ENCODE data around the gene DCUN1D4. TPM values are rescaled to one million over a fixed set of nuclear protein-coding genes. Genes with fewer than 3 reads are reported as not detected.
"Not testable (repeated sequence)": the region's sequence is repeated elsewhere in the genome, so short reads cannot be mapped to it uniquely, and the experiment has no call there.

DCUN1D4 gene
- total RNA-seq, 2 experiments from 2014 or later: 24.4 to 30.4 TPM

DNA sequence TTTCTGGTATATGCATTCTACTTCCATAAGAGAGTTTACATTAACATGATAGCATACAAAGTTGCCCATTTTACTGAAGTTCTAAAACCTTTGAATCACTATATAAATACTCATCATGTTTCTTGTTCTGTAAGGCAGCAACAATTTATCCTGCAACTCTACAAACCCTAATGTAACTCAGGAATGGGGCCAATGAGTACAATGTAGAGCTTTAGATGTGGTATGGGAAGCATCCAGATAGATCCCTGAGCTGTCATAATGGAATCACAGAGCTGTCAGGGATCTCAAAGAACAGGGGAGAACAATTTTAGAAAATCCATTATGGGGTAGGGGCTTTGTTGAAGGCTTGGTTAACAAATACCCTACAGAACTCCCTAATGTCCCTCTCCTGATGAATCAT lies 88.5 kb downstream of the DCUN1D4 start:
- ChIA-PET POLR2A (no interaction called here), CTCF (ENCODE audit: unreplicated experiment) (no interaction called here)
- Histone ChIP-seq H3K27ac (ENCODE audit: low read depth, low read length, poor library complexity, severe bottlenecking) (no peak overlapping the region), H3K4me3 (ENCODE audit: low read depth, low read length, poor library complexity, severe bottlenecking) (no peak overlapping the region), H2AFZ (ENCODE audit: low read length) (no peak overlapping the region), H3K4me2 (ENCODE audit: low read length) (no peak overlapping the region), H4K20me1 (ENCODE audit: insufficient read depth, low read length) (no peaks in the 10 kb centered on the region), H3K9me2 (ENCODE audit: insufficient read depth, low read length) (no peaks in the 10 kb centered on the region), H3K79me2 (ENCODE audit: insufficient read depth, low read depth, low read length) (no peaks in the 10 kb centered on the region), H3K4me1 (ENCODE audit: insufficient read depth, low read length, poor library complexity, severe bottlenecking) (no peaks in the 10 kb centered on the region), H3K36me3 (ENCODE audit: insufficient read depth, low read length) (no peaks in the 10 kb centered on the region), H3K9me3 (ENCODE audit: low read length) (no peaks in the 10 kb centered on the region)
- intact Hi-C loops (cut with micrococcal nuclease; ENCODE audit: unreplicated experiment): no loop called here
- TF ChIP-seq EZH2phosphoT487 (IDR thresholded peaks at IDR 0.05; ENCODE audit: borderline replicate concordance, low read depth, low read length): no peak
- TF ChIP-seq, protein P1, sequence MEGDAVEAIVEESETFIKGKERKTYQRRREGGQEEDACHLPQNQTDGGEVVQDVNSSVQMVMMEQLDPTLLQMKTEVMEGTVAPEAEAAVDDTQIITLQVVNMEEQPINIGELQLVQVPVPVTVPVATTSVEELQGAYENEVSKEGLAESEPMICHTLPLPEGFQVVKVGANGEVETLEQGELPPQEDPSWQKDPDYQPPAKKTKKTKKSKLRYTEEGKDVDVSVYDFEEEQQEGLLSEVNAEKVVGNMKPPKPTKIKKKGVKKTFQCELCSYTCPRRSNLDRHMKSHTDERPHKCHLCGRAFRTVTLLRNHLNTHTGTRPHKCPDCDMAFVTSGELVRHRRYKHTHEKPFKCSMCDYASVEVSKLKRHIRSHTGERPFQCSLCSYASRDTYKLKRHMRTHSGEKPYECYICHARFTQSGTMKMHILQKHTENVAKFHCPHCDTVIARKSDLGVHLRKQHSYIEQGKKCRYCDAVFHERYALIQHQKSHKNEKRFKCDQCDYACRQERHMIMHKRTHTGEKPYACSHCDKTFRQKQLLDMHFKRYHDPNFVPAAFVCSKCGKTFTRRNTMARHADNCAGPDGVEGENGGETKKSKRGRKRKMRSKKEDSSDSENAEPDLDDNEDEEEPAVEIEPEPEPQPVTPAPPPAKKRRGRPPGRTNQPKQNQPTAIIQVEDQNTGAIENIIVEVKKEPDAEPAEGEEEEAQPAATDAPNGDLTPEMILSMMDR (conservative IDR thresholded peaks at IDR 0.05; ENCODE audit: low read length): no peak
- DNase-seq (ENCODE audit: low spot score): no peak
- no TSS peak for BruUV-seq (replicated peaks)

DNA sequence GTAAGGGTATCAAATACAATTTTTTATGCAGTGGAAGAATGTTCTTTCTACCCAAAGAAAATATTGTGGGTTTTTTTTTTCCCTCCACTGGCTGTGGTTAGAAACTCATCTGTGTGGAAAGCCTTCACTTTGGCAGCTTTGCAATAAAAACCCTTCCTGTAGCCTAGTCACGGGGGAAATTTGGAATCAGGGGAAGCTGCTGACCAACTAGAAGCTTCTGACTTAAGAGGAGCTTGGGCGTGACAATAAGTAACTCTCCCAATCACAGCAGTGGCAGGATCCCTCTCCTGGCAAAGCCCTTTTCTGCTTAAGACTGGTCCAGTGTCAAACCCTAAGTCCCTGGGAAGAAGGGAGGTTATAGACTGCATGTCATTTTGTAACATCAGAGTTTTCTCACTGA lies 89.3 kb downstream of the DCUN1D4 start:
- no peak overlapping the region for H3K4me3 ChIP-seq (ENCODE audit: low read depth, low read length, poor library complexity, severe bottlenecking)
- BruUV-seq (replicated peaks): no TSS peak
- H3K4me2 ChIP-seq (ENCODE audit: low read length): no peak overlapping the region
- H3K4me1 ChIP-seq (ENCODE audit: insufficient read depth, low read length, poor library complexity, severe bottlenecking): no peaks in the 10 kb centered on the region
- H4K20me1 ChIP-seq (ENCODE audit: insufficient read depth, low read length): no peaks in the 10 kb centered on the region
- DNase-seq (ENCODE audit: low spot score): no peak
- ChIA-PET CTCF (ENCODE audit: unreplicated experiment) (no interaction called here), POLR2A (no interaction called here)
- H3K36me3 ChIP-seq (ENCODE audit: insufficient read depth, low read length): no peaks in the 10 kb centered on the region
- no peaks in the 10 kb centered on the region for H3K9me2 ChIP-seq (ENCODE audit: insufficient read depth, low read length)
- intact Hi-C loops (cut with micrococcal nuclease; ENCODE audit: unreplicated experiment): no loop called here
- H2AFZ ChIP-seq (ENCODE audit: low read length): no peak overlapping the region
- TF ChIP-seq, protein P1 (conservative IDR thresholded peaks at IDR 0.05; ENCODE audit: low read length): no peak
- TF ChIP-seq EZH2phosphoT487 (IDR thresholded peaks at IDR 0.05; ENCODE audit: borderline replicate concordance, low read depth, low read length): no peak
- H3K9me3 ChIP-seq (ENCODE audit: low read length): no peaks in the 10 kb centered on the region
- no peak overlapping the region for H3K27ac ChIP-seq (ENCODE audit: low read depth, low read length, poor library complexity, severe bottlenecking)
- H3K79me2 ChIP-seq (ENCODE audit: insufficient read depth, low read depth, low read length): no peaks in the 10 kb centered on the region

DNA sequence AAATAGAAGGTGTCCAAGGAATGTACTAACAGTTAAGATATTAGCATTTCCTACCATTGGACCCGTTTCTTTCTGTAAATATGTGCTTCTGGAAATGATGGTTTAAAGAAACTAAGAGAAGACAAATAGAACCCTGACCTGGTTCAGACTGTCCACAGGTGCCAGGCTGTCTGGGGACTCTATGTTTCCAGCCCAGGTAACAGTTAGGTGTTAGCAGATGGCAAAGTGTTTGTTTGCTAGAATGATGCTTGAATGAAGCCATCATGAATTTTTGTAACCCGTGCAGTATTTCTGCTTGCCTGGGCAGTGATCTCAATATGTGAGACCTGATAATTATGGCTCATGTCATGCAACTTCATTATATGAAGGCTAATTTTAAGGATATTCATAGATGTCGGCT lies 89.7 kb downstream of the DCUN1D4 start:
- intact Hi-C loops (cut with micrococcal nuclease; ENCODE audit: unreplicated experiment): no loop called here
- CTCF ChIA-PET (ENCODE audit: unreplicated experiment): no interaction called here
- no TSS peak for BruUV-seq (replicated peaks)

DNA sequence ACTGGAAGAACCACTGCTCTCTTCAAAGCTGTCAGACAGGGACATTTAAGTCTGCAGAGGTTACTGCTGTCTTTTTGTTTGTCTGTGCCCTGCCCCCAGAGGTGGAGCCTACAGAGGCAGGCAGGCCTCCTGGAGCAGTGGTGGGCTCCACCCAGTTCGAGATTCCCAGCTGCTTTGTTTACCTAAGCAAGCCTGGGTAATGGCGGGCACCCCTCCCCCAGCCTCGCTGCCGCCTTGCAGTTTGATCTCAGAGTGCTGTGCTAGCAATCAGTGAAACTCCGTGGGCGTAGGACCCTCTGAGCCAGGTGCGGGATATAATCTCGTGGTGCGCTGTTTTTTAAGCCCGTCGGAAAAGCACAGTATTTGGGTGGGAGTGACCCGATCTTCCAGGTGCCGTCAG lies 97.5 kb downstream of the DCUN1D4 start:
- POLR2A ChIA-PET; H3K4me1 ChIP-seq (ENCODE audit: insufficient read depth, low read length, poor library complexity, severe bottlenecking); H3K4me3 ChIP-seq (ENCODE audit: low read depth, low read length, poor library complexity, severe bottlenecking); H3K27ac ChIP-seq (ENCODE audit: low read depth, low read length, poor library complexity, severe bottlenecking); BruUV-seq (replicated peaks); H3K9me3 ChIP-seq (ENCODE audit: low read length); H4K20me1 ChIP-seq (ENCODE audit: insufficient read depth, low read length); H3K36me3 ChIP-seq (ENCODE audit: insufficient read depth, low read length); H3K79me2 ChIP-seq (ENCODE audit: insufficient read depth, low read depth, low read length); H3K4me2 ChIP-seq (ENCODE audit: low read length); CTCF ChIA-PET (ENCODE audit: unreplicated experiment); intact Hi-C loops (cut with micrococcal nuclease; ENCODE audit: unreplicated experiment); H3K9me2 ChIP-seq (ENCODE audit: insufficient read depth, low read length); DNase-seq (ENCODE audit: low spot score); H2AFZ ChIP-seq (ENCODE audit: low read length): not testable (repeated sequence)

More for the DNA sequence above, 89.7 kb downstream of the DCUN1D4 start:
- no peak for DNase-seq (ENCODE audit: low spot score)
- POLR2A ChIA-PET: interaction anchor here (0.7 kb wide), 1 partner anchor 12 kb away, joined by 4 read pairs; no protein-coding TSS in a partner anchor
- no peaks in the 10 kb centered on the region for H3K36me3 ChIP-seq (ENCODE audit: insufficient read depth, low read length)
- no peak overlapping the region for H2AFZ ChIP-seq (ENCODE audit: low read length)
- H3K79me2 ChIP-seq (ENCODE audit: insufficient read depth, low read depth, low read length): no peaks in the 10 kb centered on the region
- TF ChIP-seq, protein P1 (conservative IDR thresholded peaks at IDR 0.05; ENCODE audit: low read length): no peak
- no peak overlapping the region for H3K27ac ChIP-seq (ENCODE audit: low read depth, low read length, poor library complexity, severe bottlenecking)
- H3K4me2 ChIP-seq (ENCODE audit: low read length): no peak overlapping the region
- no peaks in the 10 kb centered on the region for H3K9me3 ChIP-seq (ENCODE audit: low read length)
- no peaks in the 10 kb centered on the region for H3K4me1 ChIP-seq (ENCODE audit: insufficient read depth, low read length, poor library complexity, severe bottlenecking)
- H3K9me2 ChIP-seq (ENCODE audit: insufficient read depth, low read length): no peaks in the 10 kb centered on the region
- H4K20me1 ChIP-seq (ENCODE audit: insufficient read depth, low read length): no peaks in the 10 kb centered on the region
- no peak overlapping the region for H3K4me3 ChIP-seq (ENCODE audit: low read depth, low read length, poor library complexity, severe bottlenecking)
